HG02623 (cell line): ENCODE data around the gene NTN1.

Source experiments
- ATAC-seq: cut with Tn5 transposase; IDR thresholded peaks from one replicate; pipeline ENCODE4 v1.9.1; 2021; ENCODE audit warnings: moderate library complexity; ENCODE audit not compliant: unreplicated experiment

NTN1 gene

DNA sequence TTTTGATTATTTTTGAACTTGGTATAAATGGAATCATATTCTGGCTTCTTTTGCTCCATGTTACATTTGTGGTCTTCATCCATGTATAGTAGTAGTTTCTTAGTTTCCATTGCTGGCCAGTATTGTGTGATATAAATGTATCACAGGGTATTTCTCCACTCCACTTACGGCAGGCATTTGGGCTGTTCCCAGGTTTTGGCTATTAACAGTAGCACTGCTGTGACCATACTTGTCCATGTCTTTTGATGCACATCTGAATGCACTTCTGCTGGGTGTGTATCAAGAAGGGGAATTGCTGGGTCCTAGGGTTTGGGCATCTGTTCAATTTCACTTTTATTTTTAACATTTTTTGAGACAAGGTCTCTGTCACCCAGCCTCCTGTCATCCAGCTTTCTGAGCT lies 13.9 kb downstream of the NTN1 start:
- ATAC-seq = no peak

DNA sequence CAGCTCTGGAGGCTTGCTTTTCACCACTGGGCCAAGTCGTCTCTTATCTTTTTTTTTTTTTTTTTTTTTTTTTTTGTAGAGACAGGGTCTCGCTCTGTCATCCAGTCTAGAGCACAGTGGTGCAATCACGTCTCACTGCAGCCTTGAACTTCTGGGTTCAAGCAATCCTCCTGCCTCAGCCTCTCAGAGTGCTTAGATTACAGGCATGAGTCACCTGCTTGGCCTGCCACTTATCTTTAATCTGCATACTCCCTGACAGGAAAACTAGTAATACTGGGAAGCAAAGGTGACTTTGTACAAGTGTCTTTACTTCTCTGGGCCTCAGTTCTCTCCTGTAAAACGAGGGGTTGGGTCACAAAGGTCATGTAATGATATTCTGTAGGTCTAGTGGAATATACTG lies 15.0 kb downstream of the NTN1 start:
- ATAC-seq = no peak

DNA sequence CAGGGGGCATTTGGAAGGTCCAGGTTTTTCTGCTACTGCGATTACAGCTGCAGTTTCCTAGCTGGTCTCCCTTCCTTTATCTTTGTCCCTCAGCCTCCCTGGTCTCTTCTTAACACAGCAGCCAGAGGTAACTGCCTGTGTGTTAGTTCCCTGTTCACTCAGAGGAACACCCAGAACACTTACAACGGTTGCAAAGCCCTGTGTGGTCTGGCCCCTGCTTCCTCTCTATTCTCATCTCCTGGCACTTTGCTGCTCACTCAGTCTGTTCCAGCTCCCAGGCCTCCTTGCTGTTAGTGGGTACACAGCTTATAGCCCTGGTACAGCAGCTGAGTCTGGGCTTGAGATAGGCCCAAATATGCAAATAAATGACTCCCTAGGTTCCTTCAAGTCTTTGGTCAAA lies 16.4 kb downstream of the NTN1 start:
- ATAC-seq = no peak

DNA sequence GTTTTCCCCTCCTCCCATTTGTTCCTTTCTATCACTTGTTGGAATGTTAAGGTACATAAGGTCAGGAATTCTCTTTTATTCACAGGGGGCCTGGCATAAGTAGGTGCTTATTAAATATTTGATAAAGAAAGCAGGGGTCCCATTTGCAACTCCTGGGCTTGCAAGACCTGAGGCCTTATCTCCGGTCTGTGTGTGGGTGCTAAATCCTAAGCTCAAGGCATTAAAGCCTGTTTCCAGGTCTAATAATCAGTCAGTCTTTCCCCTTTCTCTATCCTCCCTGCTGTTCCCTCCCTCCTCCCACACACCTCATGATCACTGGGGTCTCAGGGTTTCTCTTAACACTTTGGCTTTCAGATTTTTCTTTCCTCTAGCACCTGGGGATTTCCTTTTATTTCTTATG lies 17.1 kb downstream of the NTN1 start:
- no peak for ATAC-seq

DNA sequence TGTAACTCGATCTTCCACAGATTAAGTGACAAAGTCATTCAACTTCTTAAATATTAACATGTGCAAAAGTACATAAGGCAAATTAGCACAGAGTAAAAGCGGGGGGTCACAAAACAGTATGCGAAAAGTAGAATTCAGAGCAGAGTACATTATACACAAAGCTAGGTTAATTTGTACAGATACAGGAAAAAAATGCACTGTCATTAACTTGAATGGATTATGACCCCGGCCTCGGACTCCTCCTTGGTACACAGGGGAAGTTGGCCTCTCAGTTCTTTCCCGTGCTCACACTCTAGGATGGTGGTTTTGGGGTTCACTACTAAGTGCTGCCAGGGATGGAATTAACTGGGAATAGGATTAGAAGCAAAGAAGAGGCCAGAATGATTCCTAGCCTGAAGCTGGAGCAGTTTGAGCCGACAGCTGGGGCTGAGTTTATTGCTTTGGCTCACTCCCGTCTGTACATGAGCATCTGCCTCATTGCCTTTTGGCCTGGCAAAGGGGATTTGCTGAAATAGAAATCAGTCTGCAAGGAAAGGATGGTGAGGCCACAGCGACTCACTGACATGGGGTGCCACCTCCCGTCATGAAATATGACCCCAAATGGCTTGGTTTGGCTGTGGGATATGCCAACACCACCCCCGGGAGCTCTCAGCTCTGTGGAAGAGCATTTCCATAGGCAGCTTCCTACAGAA lies 23.6 kb downstream of the NTN1 start:
- ATAC-seq = no peak

DNA sequence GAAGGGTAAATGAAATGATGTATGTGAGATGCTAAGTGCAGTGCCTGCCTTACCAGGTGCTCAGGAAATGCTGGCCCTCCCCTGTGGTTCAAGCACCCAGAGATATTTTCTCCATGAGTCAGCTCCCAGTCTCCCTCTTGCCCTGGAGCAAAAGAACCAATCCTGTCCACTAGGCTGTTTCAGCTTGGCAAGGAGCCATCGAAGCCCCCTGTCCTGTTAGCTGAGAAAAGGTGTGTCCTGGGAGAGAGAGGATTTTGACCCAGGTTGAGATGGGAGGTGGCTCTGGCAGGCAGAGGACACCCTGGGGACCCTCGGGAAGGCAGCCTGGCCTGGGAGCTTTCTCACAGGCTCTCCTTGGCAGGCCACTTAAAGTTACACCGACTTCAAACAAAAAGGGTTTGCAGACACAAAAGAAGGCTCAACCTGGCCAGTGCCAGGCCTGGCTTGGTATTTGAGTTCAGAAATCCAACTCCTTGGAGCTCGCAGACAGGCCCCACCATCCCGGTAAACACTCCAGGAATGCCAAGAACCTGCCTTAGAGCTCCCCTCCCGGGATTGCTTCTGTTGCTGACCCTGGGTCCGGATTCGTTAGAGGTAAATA lies 29.6 kb downstream of the NTN1 start:
- ATAC-seq = no peak

DNA sequence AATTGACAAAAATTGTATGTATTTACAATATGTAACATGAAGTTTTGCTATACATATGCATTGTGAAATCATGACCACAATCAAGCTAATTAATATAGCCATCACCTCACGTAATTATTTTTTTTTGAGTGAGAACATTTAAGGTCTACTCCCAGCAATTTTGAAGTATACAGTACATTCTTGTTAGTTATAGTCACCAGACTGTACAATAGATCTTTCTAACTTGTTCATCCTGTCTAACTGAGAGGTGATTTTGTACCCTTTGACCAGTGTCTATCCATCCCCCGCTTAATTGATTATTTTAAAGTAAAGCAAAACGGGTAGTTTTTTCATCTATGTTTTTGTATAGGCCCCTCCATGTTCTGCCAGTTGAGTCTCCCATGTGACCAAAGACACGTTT lies 30.3 kb downstream of the NTN1 start:
- no peak for ATAC-seq

DNA sequence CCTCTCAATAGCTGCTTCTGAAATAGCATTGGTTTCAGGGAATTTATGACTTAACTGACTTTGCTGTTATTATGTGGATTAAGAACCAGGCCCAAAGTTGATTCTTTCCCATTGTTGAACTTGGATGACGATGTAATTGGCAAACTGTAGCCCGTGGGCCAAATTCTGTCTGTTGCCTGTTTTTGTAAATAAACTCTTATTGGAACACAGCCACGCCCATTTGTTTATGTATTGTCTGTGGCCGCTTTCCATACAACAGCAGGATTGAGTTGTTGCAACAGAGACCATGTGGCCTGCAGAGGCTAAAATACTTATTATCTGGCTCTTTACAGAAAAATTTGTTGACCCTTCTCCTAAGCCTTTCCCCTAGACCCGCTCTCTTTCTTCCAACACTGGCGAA lies 31.6 kb downstream of the NTN1 start:
- ATAC-seq = no peak

DNA sequence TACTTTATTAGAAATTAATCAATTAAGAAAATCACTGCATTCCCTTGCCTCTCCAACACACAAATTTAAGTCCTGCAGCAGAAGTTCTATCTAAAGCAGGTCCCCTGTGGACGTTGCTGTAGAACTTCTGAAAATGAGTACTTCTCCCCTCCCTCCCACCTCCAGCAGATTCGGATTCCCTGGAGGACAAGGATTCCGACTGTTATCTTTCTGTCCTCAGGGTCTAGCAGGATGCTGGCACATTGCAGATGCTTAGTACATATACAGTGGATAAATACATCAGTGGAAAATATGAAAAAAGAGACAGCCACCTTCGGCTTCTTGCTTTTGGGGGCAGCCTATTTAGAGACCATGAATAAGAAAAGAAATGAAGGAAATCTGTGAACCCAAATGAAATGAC lies 32.1 kb downstream of the NTN1 start:
- no peak for ATAC-seq

DNA sequence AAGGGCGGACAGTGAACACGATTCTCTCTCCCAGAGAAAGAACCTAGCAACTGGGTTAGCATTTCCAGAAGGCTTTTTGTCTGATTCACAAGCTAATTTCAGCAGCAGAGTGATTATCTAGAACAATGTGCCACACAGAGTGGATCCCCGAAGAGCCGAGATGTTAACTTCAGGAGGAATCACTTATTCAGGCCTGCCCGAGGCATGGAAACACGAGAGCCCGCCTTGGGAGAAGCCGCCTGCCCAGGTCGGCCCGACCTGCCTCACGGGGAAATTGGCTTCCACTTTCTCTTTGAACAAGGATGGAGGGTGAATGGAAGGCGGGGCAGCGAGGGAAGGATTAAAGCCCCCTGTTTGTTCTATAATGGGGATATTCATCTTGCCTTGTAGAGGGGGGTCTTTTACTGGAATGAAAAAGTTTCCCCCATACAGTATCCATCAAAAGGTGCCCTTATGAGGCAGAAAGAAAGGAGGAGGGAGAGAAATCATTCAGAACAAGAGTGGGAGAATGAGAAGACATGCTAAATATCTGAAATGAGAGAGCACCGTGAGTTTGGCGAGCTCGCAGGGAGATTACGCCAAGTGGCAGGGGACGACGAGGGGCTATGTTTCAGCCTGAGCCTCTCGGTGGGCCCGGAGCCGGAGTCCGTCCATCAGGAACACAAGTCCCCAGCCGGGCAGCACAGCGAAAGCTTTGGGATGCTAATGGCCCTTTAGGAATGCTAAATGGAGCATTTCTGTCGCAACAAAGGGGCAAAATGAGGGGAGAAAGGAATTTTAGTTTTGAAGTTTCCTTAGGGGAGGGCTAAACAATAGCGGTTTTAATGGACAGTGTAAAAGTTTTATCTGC lies 33.0 kb downstream of the NTN1 start:
- ATAC-seq = no peak

DNA sequence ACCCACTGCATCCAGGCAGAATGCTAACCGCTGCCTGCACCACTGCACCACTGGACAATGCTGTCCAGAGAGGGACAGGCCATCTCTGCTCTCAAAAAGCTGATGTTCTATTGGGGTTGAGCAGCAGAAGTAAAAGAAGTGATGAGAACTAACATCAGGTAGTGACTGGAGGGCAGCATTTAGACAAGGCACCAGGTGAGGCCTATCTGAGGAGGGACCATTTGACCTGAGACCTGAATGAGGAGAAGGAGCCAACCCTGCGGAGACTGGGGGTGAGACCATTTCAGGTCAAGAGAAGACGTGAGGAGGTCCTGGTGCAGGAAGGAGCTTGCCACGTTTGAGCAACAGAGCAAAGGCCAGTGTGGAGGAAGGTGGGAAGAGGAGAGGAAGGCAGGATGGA lies 34.0 kb downstream of the NTN1 start:
- no peak for ATAC-seq

DNA sequence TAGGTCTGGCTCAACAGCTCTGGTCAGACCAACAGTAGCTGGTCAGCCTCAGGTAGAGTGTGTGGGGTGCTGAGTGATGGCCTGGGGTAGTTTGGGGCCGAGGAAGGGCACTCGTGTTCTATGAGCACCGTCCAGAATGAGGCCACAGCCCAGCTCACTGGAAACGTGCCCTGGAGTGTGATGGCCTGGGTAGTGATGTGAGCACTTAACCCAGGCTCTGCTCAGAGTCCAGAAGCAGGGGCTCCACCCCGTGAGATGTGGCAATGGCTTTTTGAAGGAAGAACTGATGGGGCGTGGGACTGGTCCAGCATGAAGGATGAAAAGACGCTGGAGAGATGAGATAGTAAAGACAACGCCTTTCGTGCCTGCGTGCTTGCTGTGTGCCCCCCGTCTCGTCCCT lies 35.3 kb downstream of the NTN1 start:
- no peak for ATAC-seq

DNA sequence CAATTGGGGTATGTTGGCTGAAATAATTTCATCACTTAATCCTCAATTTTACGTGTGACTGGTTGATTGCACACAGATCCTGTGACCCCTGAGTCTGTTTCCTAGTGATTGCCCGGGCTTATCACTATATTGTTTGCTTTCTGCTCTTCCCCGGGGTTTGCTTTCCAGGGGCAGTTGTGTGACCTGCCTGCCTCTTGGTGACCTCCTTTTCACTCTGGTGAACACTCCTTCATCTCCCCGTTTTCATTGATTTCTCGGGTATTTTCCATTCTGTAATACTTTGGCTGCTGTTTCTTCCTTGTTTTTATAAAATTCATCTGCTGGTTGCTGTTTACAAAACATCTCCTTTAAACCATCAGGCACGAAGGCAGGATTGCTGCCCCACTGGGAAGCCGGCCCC lies 36.0 kb downstream of the NTN1 start:
- ATAC-seq = no peak

DNA sequence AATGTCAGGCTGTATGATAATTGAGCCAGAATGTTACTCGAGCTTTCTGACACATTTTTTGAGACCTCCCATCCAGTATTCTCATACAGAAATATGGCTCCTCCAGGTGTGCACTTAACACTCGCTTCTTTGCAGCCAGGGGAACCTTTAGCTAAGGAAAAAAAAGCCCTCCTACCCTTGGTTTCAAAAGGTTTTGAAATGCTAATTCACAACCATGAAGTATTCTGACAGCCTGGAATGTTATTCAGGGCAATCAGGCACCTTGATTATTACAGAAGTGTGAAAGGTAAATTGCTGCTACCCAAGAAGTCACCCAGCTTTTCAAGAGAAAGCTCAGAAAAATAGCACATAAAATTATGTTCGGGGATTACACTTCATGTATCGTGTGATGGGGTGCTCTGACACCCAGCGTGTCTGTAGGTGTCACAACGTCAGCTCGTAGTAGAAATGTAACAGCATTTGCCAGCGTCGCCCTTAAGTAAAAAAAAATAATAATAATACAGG lies 41.1 kb downstream of the NTN1 start:
- ATAC-seq = no peak

DNA sequence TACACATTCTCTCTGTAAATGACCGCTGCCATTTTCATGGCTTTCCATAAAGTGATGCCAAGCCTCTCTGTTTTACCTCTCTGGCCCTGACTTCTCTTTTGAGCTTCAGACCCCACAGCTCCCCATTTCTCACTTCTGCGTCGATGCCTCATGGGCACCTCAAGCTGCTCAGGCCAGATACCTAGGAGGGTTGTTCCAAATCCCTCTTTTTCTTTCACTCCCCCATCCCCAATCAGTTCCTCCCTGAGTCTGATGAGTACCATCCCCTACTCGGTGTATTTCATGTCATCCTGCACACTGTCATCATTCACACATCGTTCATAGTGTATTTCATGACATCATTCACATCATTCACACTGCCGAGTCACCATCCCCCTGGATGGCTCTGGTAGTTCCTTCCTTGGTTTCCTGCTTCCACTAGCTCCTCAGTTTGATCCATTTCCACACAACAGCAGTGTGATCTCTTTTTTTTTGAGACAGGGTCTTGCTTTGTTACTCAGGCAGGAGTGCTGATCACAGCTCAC lies 43.1 kb downstream of the NTN1 start:
- ATAC-seq = no peak

DNA sequence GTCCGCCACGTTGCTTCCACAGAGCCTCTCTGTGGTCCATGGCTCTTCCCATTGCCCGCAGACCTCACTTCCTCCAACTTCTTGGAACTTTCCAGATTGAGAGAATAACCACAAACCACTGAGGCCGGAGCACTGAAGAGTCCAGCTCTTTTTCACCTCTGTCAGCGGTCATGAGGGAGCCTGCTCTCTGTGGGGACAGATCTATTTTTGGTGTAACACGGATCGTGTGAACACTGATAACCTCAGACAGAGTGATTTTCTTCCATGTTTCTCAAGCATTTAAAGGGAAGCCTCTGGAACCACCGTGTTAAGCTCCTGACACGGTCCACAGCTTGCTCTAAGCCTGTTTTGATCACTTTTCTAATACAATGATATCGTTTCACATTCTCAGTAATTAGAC lies 49.7 kb downstream of the NTN1 start:
- no peak for ATAC-seq

DNA sequence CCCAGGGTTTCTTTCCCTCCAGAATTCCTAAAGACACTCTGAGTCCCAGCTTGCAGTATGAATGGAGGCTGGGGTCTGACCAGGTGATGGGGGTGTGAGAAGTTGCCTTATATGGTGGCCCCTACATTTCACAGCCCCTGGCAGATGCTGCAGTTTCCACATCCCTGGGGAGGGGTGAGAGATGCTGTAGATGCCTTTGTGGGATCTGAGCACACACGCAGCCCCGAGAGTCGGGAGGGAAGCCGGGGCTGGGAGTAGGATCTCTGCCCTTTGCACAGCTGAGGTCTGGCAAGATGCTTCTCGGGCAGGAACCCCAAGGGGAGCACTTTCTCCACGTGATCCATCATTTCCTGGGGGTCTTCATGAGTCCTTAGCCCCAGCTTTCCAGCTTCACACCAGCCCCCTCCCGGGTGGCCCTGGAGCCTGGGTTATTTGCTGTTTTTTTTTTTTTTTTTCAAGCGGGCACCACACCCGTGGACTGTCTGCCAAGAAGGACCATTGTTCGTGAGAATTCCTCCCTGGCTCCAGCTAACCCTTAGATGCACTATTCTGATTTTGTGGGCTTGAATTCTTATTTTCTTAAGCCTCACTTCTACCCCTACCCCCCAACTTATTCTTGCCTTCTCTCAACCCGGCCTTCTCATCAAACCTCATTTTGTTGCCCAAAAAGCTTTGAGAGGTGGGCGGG lies 50.6 kb downstream of the NTN1 start:
- no peak for ATAC-seq

DNA sequence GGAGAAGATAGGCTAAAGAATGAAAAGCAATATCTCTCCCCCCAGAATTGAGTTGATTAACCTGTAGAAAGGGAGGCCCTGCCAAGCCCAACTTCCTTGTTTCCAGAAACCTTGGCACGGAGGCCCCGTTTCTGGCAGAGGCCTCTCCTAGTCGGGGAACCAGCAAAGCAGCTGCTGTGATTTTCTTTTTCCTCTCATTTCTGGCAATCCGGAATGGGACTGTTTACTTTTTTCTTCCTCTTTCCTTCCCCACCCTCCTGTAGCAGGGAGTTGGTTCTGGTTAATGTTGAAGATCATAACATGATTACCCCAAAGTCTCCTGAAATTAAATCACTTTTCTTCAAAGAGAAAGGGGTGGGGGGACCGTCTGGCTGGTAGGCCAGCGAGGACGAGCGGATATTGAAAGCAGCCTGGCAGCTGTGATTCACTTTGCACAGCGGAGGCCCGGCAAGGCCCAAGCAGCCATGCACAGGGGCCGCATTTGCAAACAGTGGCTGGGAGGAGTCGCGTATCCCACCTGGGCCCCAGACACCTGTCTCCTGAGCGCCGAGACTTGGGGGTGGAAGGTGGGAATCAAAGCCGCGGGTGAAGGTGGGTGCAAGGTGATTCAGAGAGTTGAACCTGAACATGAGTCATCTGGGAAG lies 51.5 kb downstream of the NTN1 start:
- ATAC-seq = no peak

DNA sequence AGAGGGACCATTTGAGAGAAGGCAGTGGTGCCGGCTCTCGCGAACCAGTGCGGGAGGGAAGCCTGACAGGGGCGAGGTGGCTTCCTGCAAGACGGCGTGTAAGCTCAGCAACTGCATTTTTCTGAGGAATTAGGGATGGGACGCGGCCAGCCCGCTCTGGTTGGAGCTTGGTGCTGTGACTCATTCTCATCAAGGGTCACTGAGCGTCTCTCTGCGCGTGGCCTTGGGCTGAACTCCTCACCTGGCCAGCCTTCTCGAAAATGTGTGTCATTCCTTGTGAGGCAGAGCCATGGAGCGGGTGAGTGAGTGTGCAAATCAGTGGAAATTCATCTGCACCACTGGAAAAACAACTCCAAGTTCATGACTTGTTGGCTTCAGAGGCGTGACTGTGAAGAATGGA lies 52.8 kb downstream of the NTN1 start:
- no peak for ATAC-seq

DNA sequence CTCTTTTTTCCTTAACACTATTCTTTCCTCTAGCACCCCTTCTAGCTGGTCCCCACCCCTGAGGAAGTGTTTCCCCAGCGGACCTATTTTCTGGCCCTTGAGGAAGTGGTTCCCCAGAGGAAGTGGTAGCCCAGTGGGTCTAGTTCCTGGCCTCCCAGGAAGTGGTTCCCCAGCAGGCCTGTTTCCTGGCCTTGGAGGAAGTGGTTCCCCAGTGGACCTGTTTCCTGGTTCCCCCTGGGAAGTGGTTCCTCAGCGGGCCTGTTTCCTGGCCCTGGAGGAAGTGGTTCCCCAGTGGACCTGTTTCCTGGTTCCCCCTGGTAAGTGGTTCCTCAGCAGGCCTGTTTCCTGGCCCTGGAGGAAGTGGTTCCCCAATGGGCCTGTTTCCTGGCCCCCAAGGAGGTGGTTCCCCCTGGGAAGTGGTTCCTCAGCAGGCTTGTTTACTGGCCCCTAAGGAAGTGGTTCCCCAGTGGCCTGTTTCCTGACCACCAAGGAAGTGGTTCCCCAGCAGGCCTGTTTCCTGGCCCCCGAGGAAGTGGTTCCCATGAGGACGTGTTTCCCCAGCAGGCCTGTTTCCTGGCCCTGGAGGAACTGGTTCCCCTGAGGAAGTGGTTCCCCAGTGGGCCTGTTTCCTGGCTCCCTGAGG lies 58.3 kb downstream of the NTN1 start:
- no peak for ATAC-seq
